Sigmoid colon (tissue), 4 donors: Measurements from ENCODE around the gene ATG10.

Experiments used
- CTCF ChIP-seq, 4 experiments: fragments of 450-650 bp in 3 of 4; fragments of 200-600 bp in 1 of 4; IDR thresholded peaks; one replicate each; pipeline ENCODE4 v1.5.1; 2016 to 2019; ENCODE audit warnings: antibody characterized with exemption in 4 of 4, mild to moderate bottlenecking in 3 of 4, moderate library complexity in 2 of 4
- EP300 ChIP-seq, 4 donors: sonication (generic); formaldehyde crosslinking; IDR thresholded peaks; one replicate each; pipeline ENCODE4 v1.6.1; 2017; ENCODE audit warnings: antibody characterized with exemption in 4 of 4
- POLR2A ChIP-seq, 2 donors: fragments of 450-650 bp; IDR thresholded peaks; one replicate each; pipeline ENCODE4 v1.6.1; 2016; ENCODE audit warnings: antibody characterized with exemption in 2 of 2, mild to moderate bottlenecking in 2 of 2, moderate library complexity in 2 of 2
- POLR2AphosphoS5 ChIP-seq, 4 donors: sonication (generic); formaldehyde crosslinking; IDR thresholded peaks; one replicate each; pipeline ENCODE4 v1.6.1; 2017; ENCODE audit warnings: antibody characterized with exemption in 4 of 4

GRCh38 chr5:82022499-82022898 lies 50.7 kb downstream of the ATG10 start:
- TF ChIP-seq CTCF (IDR thresholded peaks at IDR 0.05) (no peak), EP300 (IDR thresholded peaks at IDR 0.05) (no peak), POLR2AphosphoS5 (IDR thresholded peaks at IDR 0.05) (no peak), POLR2A (IDR thresholded peaks at IDR 0.05) (no peak)
